ENCODE data around the gene RNF115.

DNA sequence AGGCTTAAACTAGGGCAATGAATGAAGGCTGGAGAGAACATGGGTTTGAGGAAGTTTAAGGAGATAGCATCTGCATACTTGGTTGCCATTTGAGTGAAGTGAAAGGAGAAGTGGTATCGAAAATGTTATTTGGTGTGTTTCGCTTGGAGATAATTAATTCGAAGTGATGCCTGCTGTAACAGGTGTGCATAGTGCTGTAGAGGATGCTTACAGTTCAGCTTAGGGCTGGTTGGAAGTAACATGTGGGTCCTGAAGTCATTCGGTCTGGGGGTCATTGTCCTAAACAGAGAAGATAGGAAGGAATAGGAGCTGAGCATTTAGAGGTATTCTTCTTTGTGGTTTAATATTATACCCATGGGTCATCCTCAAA, 21.2 kb upstream of the RNF115 start:
- TF ChIP-seq POLR2A (IDR thresholded peaks at IDR 0.05) (no peak), EP300 (IDR thresholded peaks at IDR 0.05) (no peak)
- TF ChIP-seq, protein P1, sequence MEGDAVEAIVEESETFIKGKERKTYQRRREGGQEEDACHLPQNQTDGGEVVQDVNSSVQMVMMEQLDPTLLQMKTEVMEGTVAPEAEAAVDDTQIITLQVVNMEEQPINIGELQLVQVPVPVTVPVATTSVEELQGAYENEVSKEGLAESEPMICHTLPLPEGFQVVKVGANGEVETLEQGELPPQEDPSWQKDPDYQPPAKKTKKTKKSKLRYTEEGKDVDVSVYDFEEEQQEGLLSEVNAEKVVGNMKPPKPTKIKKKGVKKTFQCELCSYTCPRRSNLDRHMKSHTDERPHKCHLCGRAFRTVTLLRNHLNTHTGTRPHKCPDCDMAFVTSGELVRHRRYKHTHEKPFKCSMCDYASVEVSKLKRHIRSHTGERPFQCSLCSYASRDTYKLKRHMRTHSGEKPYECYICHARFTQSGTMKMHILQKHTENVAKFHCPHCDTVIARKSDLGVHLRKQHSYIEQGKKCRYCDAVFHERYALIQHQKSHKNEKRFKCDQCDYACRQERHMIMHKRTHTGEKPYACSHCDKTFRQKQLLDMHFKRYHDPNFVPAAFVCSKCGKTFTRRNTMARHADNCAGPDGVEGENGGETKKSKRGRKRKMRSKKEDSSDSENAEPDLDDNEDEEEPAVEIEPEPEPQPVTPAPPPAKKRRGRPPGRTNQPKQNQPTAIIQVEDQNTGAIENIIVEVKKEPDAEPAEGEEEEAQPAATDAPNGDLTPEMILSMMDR (IDR thresholded peaks at IDR 0.05): no peak

All from ovary (tissue), 3 donors.